A549 (cell line): ENCODE measurements around the gene RPAIN.

ENCODE experiments used
- EP300 ChIP-seq, 2 experiments: fragments of >200 bp; sonication (Bioruptor Twin); formaldehyde crosslinking; IDR thresholded peaks; 2 replicates in 1 of 2; 3 replicates in 1 of 2; pipeline ENCODE4 v1.6.1; 2016 to 2017
- HDAC2 ChIP-seq: fragments of 200-600 bp; sonication (generic); IDR thresholded peaks from 2 replicates; pipeline ENCODE4 v1.6.1; 2016
- JUN ChIP-seq, 2 experiments: fragments of >200 bp; sonication (Bioruptor Twin); formaldehyde crosslinking; IDR thresholded peaks; 2 replicates in 1 of 2; 3 replicates in 1 of 2; pipeline ENCODE4 v1.6.1; 2016 to 2017
- MYC ChIP-seq: IDR thresholded peaks from 2 replicates; pipeline ENCODE4 v1.6.1; 2012; ENCODE audit warnings: mild to moderate bottlenecking, inconsistent platforms, low read length, improper control_type of control experiment, borderline replicate concordance
- REST ChIP-seq: fragments of 200-600 bp; sonication (generic); IDR thresholded peaks from 2 replicates; pipeline ENCODE4 v1.6.1; 2016; ENCODE audit warnings: antibody characterized with exemption, mild to moderate bottlenecking, moderate library complexity
- TF ChIP-seq, protein P1 (sequence below): fragments of >200 bp; sonication (Bioruptor Twin); formaldehyde crosslinking; IDR thresholded peaks from 3 replicates; pipeline ENCODE4 v1.5.1; 2016

DNA sequence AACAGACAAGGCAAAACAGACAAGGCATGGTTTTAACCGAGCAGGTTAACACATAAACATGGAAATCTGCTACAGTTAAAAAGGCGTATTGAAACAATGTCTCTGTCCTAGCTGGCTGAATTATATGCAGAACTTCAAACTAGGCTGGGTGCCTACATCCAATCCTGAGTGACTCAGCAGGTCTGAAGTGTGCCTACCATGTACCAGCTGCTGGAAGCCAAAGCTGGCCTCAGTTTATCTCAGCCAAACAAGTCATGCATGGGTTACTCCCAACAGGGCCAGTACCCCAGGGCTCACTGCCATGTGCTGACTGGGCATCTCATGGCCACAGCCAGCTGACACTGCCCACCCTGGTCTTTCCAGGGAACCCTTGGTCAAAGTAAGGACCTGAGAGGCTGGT, 15.0 kb downstream of the RPAIN start:
- TF ChIP-seq, protein P1, sequence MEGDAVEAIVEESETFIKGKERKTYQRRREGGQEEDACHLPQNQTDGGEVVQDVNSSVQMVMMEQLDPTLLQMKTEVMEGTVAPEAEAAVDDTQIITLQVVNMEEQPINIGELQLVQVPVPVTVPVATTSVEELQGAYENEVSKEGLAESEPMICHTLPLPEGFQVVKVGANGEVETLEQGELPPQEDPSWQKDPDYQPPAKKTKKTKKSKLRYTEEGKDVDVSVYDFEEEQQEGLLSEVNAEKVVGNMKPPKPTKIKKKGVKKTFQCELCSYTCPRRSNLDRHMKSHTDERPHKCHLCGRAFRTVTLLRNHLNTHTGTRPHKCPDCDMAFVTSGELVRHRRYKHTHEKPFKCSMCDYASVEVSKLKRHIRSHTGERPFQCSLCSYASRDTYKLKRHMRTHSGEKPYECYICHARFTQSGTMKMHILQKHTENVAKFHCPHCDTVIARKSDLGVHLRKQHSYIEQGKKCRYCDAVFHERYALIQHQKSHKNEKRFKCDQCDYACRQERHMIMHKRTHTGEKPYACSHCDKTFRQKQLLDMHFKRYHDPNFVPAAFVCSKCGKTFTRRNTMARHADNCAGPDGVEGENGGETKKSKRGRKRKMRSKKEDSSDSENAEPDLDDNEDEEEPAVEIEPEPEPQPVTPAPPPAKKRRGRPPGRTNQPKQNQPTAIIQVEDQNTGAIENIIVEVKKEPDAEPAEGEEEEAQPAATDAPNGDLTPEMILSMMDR: no peak
- TF ChIP-seq MYC (no peak), HDAC2 (no peak), REST (no peak), EP300 (IDR thresholded peaks at IDR 0.05) (no peak), JUN (IDR thresholded peaks at IDR 0.05) (no peak)
